HG02642 (cell line): ENCODE data around the gene FDX2.

Source experiments
- ATAC-seq: cut with Tn5 transposase; IDR thresholded peaks from one replicate; pipeline ENCODE4 v1.9.1; 2021; ENCODE audit warnings: mild to moderate bottlenecking; ENCODE audit not compliant: unreplicated experiment, poor library complexity

The FDX2 gene

DNA sequence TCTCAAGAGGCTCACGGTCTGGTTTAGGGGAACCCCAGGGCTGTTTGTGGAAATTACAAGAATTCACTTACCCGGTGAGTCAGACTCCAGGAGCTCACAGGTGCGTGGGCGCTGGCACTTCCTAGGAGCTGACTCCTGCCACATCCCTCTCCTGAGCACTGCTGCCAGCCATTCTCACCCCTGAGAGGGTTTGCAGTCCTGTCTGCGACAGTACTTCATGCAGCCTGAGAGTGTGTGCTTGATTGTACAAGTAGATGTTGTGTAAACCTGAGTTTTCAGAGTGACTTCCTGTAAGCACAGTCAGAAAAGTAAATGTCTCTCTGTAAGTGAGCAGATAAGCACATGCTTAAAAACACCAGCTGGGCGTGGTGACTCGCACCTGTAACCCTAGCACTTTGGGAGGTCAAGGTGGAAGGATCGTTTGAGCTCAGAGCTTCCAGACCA lies 55.7 kb downstream of the FDX2 start:
- no peak for ATAC-seq
